Coronary artery (tissue), 2 donors: ENCODE measurements around the gene PRKN.

Experiments
- DNase-seq: peaks from one replicate; pipeline ENCODE4 v3.0.0-alpha.2; 2017; ENCODE audit warnings: low spot score
- H3K27ac ChIP-seq, 2 donors: fragments of 200-600 bp; sonication (generic); one replicate each; pipeline ENCODE4 v1.5.1; 2016 to 2019
- H3K4me3 ChIP-seq: fragments of 200-600 bp; sonication (generic); 2 replicates; pipeline ENCODE4 v1.5.1; 2016; ENCODE audit warnings: mild to moderate bottlenecking, moderate library complexity
- TF ChIP-seq, protein P1 (sequence below): fragments of 200-600 bp; sonication (generic); IDR thresholded peaks from one replicate; pipeline ENCODE4 v1.5.1; 2019; ENCODE audit warnings: antibody characterized with exemption

Gene PRKN

DNA sequence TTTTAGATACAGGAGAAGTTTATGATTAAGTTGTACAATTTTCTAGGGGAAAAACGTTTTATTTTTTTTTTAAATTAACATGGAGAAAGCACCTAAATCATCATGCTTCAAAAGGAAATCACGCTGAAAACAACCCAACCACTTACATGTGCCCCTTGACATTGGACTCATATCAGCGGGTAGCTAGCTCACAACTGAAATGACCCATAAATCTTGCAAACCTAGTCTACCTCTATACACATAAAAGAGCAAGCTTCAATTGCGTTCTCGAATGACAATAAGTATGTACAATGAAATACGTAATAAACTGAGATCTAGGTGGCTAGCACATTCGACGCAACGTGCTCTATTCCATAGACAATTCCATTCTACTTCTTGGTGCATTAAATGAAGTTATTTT, 730.8 kb downstream of the PRKN start:
- H3K4me3 ChIP-seq: no peak overlapping the region
- H3K27ac ChIP-seq: no peak overlapping the region
- TF ChIP-seq, protein P1, sequence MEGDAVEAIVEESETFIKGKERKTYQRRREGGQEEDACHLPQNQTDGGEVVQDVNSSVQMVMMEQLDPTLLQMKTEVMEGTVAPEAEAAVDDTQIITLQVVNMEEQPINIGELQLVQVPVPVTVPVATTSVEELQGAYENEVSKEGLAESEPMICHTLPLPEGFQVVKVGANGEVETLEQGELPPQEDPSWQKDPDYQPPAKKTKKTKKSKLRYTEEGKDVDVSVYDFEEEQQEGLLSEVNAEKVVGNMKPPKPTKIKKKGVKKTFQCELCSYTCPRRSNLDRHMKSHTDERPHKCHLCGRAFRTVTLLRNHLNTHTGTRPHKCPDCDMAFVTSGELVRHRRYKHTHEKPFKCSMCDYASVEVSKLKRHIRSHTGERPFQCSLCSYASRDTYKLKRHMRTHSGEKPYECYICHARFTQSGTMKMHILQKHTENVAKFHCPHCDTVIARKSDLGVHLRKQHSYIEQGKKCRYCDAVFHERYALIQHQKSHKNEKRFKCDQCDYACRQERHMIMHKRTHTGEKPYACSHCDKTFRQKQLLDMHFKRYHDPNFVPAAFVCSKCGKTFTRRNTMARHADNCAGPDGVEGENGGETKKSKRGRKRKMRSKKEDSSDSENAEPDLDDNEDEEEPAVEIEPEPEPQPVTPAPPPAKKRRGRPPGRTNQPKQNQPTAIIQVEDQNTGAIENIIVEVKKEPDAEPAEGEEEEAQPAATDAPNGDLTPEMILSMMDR: no peak
- DNase-seq: no peak

DNA sequence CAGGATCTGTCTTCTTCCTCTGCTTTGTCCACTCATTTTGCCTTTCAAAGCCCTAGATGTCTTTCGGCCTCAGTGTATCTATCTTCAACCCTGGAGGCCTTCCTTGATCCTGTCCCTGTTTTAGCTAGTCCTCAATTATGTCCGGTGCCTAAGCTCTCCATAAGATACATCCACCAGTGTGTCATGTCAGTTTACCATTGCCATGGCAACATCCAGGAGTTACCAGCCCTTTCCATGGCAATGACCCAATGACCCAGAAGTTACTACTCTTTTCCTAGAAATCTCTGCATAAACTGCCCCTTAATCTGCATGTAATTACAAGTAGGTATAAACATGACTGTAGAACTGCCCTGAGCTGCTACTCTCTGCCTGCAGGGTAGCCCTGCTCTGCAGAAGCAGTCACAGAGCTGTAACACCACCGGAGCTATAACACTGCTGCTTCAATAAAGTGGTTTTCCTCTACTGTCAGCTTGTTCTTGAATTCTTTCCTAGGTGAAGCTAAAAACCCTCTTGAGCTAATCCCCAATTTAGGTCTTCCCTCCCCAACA, 741.6 kb downstream of the PRKN start:
- H3K27ac ChIP-seq: no peak overlapping the region
- no peak for DNase-seq
- H3K4me3 ChIP-seq: no peak overlapping the region
- TF ChIP-seq, protein P1: no peak

DNA sequence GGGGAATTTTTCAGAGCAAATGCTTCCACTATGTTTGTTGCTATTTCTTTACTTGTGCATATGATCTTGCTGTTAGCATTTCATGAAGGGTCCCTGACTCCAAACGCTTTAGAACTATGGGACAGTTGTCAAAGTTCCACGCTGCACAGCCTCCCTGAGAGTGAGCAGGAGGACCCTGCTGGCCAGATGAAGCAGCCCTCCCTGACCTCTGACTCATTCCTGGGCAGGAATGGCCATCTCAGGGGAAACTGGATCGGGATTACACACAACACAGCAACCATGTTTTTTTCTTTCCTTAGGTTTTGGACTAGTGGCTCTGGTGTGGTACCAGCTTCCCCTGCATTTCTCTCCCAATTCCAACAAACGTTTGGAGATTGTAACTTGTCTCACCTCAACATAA, 742.9 kb downstream of the PRKN start:
- TF ChIP-seq, protein P1: no peak
- DNase-seq: no peak
- no peak overlapping the region for H3K27ac ChIP-seq
- no peak overlapping the region for H3K4me3 ChIP-seq

- H3K4me3 ChIP-seq: no peak overlapping the region
- TF ChIP-seq, protein P1: no peak
- no peak for DNase-seq
- no peak overlapping the region for H3K27ac ChIP-seq
Observed at GRCh38 chr6:161976553-161976952, 751.0 kb downstream of the PRKN start.

DNA sequence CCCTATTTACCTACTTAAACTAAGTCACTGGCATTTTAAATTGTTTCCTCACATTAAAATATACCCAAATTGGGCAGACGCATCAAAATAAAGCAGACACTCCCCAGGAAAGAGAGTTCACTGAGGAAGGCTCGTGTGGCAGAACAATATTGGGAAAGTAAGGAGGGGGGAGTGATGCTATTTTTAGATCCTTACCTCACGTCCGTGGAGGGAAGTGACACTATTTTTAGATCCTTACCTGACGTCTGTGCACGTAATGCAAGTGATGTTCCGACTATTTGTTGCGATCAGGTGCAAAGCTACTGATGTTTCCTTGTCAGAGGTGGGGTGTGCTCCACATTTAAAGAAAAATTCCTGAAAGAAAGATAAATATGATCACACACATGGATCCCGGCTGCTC, 754.5 kb downstream of the PRKN start:
- Histone ChIP-seq H3K4me3 (no peak overlapping the region), H3K27ac (no peak overlapping the region)
- DNase-seq: no peak
- TF ChIP-seq, protein P1: no peak

DNA sequence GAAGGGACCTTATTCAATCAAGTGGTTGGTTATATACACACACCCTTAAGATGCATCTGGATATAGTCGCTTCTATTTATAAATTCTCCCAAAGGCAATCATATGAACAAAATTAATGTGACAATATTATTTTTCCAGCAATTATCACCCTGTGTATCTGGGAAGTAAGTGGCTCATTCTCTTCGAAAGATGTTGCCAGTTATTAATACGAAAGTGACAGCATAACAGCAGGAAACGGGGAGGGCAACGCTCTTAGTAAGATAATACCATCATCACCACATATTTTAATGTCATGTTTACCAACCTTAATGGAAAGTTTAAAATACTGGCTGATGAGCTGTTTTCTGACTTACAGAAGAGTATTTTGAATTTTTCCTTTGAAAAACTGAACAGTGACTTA, 756.5 kb downstream of the PRKN start:
- TF ChIP-seq, protein P1: no peak
- Histone ChIP-seq H3K27ac (no peak overlapping the region), H3K4me3 (no peak overlapping the region)
- no peak for DNase-seq

GRCh38 chr6:161963634-161964234, 763.8 kb downstream of the PRKN start:
- TF ChIP-seq, protein P1: no peak
- no peak for DNase-seq
- Histone ChIP-seq H3K27ac (no peak overlapping the region), H3K4me3 (no peak overlapping the region)
